Neural crest cell (in vitro differentiated cells): ENCODE results near the gene ACVR1C. TPM values are rescaled to one million over a fixed set of nuclear protein-coding genes. Genes with fewer than 3 reads are reported as not detected.

ENCODE experiments used
- DNase-seq: peaks from one replicate; pipeline ENCODE4 v3.0.0; 2021; ENCODE audit warnings: low read depth, mixed read lengths, low spot score
- H3K27ac Mint-ChIP-seq: one replicate; pipeline ENCODE4 v1.8.0; 2021; ENCODE audit warnings: mild to moderate bottlenecking, mixed read lengths; ENCODE audit not compliant: unreplicated experiment
- H3K27me3 Mint-ChIP-seq: 2 replicates; pipeline ENCODE4 v1.8.0; 2021; ENCODE audit warnings: low read depth, mild to moderate bottlenecking, mixed read lengths
- H3K36me3 Mint-ChIP-seq: 2 replicates; pipeline ENCODE4 v1.8.0; 2021; ENCODE audit warnings: low read depth, mild to moderate bottlenecking, mixed read lengths
- H3K4me1 Mint-ChIP-seq: 2 replicates; pipeline ENCODE4 v1.8.0; 2021; ENCODE audit warnings: mixed read lengths
- H3K4me3 Mint-ChIP-seq: one replicate; pipeline ENCODE4 v1.8.0; 2021; ENCODE audit warnings: mild to moderate bottlenecking, mixed read lengths
- H3K9me3 Mint-ChIP-seq: 2 replicates; pipeline ENCODE4 v1.8.0; 2021; ENCODE audit warnings: mixed read lengths
- CTCF ChIP-seq: fragments of 200-600 bp; sonication (generic); conservative IDR thresholded peaks from 2 replicates; pipeline ENCODE4 v1.5.0; 2021; ENCODE audit warnings: antibody characterized with exemption, mild to moderate bottlenecking
- total RNA-seq: library from RNA; stranded (reverse); gene quantifications from 2 replicates; pipeline ENCODE4 v1.2.1, GENCODE V29; 2021

The ACVR1C gene
- total RNA-seq, 1 donor from 2014 or later = 0.26 TPM

- H3K9me3 Mint-ChIP-seq = peaks cover 8% of the 10 kb centered on the region
- no peak overlapping the region for H3K4me3 Mint-ChIP-seq
- peaks cover 83% of the 10 kb centered on the region for H3K27me3 Mint-ChIP-seq
- no peak overlapping the region for H3K27ac Mint-ChIP-seq
- DNase-seq = no peak
- H3K36me3 Mint-ChIP-seq = no peaks in the 10 kb centered on the region
- no peak for TF ChIP-seq CTCF
- H3K4me1 Mint-ChIP-seq = peaks cover 9% of the 10 kb centered on the region
Observed at GRCh38 chr2:157625296-157625695, 3.4 kb downstream of the ACVR1C start.

DNA sequence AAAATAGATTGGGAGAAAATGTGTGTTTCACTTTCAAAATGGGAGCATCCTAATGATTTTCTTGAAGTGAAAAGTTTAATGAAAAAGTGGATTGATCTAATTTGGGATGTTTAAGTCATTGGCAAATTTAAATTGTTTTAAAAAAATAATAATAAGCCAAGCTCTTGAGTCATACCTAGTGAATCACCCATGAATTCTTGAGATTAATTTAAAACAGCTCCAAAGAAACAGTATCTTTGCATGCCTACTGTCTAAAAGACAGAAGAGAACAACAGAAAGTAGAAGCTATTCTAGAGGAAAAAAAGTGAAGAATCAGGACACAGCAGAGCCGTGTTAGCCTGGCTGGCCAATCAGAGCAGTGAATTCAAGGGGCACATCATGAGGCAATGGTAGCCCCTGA, 7.7 kb downstream of the ACVR1C start:
- DNase-seq = no peak
- Mint-ChIP-seq H3K4me1 (no peaks in the 10 kb centered on the region), H3K36me3 (no peaks in the 10 kb centered on the region), H3K4me3 (no peak overlapping the region), H3K27ac (no peak overlapping the region), H3K27me3 (peaks cover 83% of the 10 kb centered on the region), H3K9me3 (peaks cover 8% of the 10 kb centered on the region)
- TF ChIP-seq CTCF = no peak

- no peak overlapping the region for H3K4me3 Mint-ChIP-seq
- H3K9me3 Mint-ChIP-seq = peaks cover 6% of the 10 kb centered on the region
- no peak overlapping the region for H3K27ac Mint-ChIP-seq
- H3K27me3 Mint-ChIP-seq = peaks cover 60% of the 10 kb centered on the region
- no peak for DNase-seq
- no peaks in the 10 kb centered on the region for H3K4me1 Mint-ChIP-seq
- no peak for TF ChIP-seq CTCF
- H3K36me3 Mint-ChIP-seq = no peaks in the 10 kb centered on the region
Observed at GRCh38 chr2:157611726-157612125, 16.9 kb downstream of the ACVR1C start.

DNA sequence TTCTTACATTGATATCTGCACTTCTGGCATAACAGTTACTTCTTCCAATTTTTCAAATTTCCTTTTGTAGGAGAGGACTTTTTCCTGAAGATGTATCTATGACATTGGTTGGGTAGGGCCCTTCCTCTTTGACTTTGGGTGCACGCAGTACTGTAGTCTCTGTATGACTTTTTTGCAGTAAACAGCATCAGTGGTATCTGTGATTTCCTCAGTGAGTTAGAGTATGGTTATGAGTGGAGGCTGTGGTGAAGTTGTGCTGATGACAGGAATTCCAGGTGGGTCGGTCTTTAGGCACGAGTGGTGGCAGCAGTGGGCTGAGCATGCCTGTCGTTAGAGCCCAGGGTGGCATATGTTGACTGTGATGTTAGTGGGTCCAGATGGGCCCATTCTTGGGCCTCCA, 17.6 kb downstream of the ACVR1C start:
- peaks cover 60% of the 10 kb centered on the region for H3K27me3 Mint-ChIP-seq
- no peak overlapping the region for H3K27ac Mint-ChIP-seq
- TF ChIP-seq CTCF = no peak
- H3K4me1 Mint-ChIP-seq = no peaks in the 10 kb centered on the region
- H3K4me3 Mint-ChIP-seq = no peak overlapping the region
- H3K9me3 Mint-ChIP-seq = peaks cover 6% of the 10 kb centered on the region
- no peak for DNase-seq
- H3K36me3 Mint-ChIP-seq = no peaks in the 10 kb centered on the region

DNA sequence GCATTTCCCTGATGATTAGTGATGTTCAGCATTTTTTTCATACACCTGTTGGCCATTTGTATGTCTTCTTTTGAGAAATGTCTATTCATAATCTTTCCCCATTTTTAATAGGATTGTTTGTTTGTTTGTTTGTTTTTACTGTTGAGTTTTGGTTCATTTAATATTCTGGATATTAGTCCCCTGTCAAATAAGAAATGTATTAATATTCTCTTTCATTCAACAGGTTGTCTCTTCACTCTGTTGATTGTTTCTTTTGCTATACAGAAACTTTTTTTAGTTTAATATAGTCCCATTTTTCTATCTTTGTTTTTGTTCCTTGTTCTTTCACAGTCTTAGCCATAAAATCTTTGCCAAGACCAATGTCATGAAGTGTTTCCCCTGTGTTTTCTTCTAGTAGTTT, 22.1 kb downstream of the ACVR1C start:
- Mint-ChIP-seq H3K9me3 (peaks cover 6% of the 10 kb centered on the region), H3K27ac (no peak overlapping the region), H3K27me3 (peaks cover 89% of the 10 kb centered on the region), H3K36me3 (no peaks in the 10 kb centered on the region), H3K4me3 (no peak overlapping the region), H3K4me1 (no peaks in the 10 kb centered on the region)
- TF ChIP-seq CTCF = no peak
- no peak for DNase-seq

DNA sequence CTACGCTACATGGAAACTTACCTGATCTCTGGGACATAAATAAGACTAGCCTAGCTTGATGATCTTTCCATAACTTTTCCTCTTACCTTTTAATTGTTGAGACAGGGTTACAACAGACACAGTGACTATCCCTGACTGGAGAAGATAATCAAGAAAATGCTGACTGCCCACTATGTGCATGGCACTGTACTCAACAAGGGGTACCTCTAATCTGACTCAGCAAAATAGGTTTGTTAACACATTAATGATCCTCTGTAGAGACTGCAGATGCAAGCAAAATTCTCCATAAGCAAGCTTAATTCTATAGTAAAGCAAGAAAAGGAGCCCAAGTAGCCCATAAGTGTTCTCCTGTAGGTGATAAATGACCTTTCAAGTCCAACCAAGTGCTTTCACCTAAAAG, 25.5 kb downstream of the ACVR1C start:
- TF ChIP-seq CTCF = no peak
- Mint-ChIP-seq H3K27me3 (peaks cover 81% of the 10 kb centered on the region), H3K36me3 (no peaks in the 10 kb centered on the region), H3K27ac (no peak overlapping the region), H3K9me3 (no peaks in the 10 kb centered on the region), H3K4me1 (no peaks in the 10 kb centered on the region), H3K4me3 (no peak overlapping the region)
- DNase-seq = no peak
